Stimulated activated CD8-positive, alpha-beta memory T cell treated with anti-CD3 and anti-CD28 coated beads, Interleukin-15, amount 100 ng/mL, for 24 hours (primary cell): Measurements from ENCODE around the gene GPC6.

ENCODE experiments used
- DNase-seq: peaks from one replicate; pipeline ENCODE4 v3.0.0-alpha.2; 2020; ENCODE audit warnings: low read depth

GPC6 gene

GRCh38 chr13:93268327-93269028 lies 41.9 kb downstream of the GPC6 start:
- DNase-seq, result no peak

GRCh38 chr13:93270769-93271742 lies 44.4 kb downstream of the GPC6 start:
- no peak for DNase-seq

GRCh38 chr13:93279982-93280381 lies 53.4 kb downstream of the GPC6 start:
- no peak for DNase-seq

- DNase-seq, result no peak
Observed at GRCh38 chr13:93280688-93281087, 54.1 kb downstream of the GPC6 start.

GRCh38 chr13:93283255-93283654 lies 56.6 kb downstream of the GPC6 start:
- no peak for DNase-seq

- no peak for DNase-seq
Observed at GRCh38 chr13:93284064-93284463, 57.5 kb downstream of the GPC6 start.

- no peak for DNase-seq
Observed at GRCh38 chr13:93286047-93286446, 59.4 kb downstream of the GPC6 start.

- DNase-seq, result no peak
Observed at GRCh38 chr13:93289053-93289452, 62.4 kb downstream of the GPC6 start.

GRCh38 chr13:93289842-93290241 lies 63.2 kb downstream of the GPC6 start:
- DNase-seq, result no peak

- no peak for DNase-seq
Observed at GRCh38 chr13:93290503-93290902, 63.9 kb downstream of the GPC6 start.

GRCh38 chr13:93292366-93292765 lies 65.8 kb downstream of the GPC6 start:
- no peak for DNase-seq

GRCh38 chr13:93293710-93294109 lies 67.1 kb downstream of the GPC6 start:
- no peak for DNase-seq

GRCh38 chr13:93296584-93296983 lies 70.0 kb downstream of the GPC6 start:
- no peak for DNase-seq

GRCh38 chr13:93298713-93299112 lies 72.1 kb downstream of the GPC6 start:
- no peak for DNase-seq

GRCh38 chr13:93304134-93304533 lies 77.5 kb downstream of the GPC6 start:
- DNase-seq, result no peak

GRCh38 chr13:93304868-93305613 lies 78.4 kb downstream of the GPC6 start:
- no peak for DNase-seq

- no peak for DNase-seq
Observed at GRCh38 chr13:93305886-93306285, 79.3 kb downstream of the GPC6 start.

GRCh38 chr13:93307136-93307535 lies 80.5 kb downstream of the GPC6 start:
- no peak for DNase-seq

- no peak for DNase-seq
Observed at GRCh38 chr13:93307651-93308050, 81.0 kb downstream of the GPC6 start.

- DNase-seq, result no peak
Observed at GRCh38 chr13:93309886-93310523, 83.4 kb downstream of the GPC6 start.

- DNase-seq, result no peak
Observed at GRCh38 chr13:93316841-93317240, 90.2 kb downstream of the GPC6 start.
